ENCODE data around the gene TAC3.
"Not testable (repeated sequence)": the region's sequence is repeated elsewhere in the genome, so short reads cannot be mapped to it uniquely, and the experiment has no call there.

The TAC3 gene

DNA sequence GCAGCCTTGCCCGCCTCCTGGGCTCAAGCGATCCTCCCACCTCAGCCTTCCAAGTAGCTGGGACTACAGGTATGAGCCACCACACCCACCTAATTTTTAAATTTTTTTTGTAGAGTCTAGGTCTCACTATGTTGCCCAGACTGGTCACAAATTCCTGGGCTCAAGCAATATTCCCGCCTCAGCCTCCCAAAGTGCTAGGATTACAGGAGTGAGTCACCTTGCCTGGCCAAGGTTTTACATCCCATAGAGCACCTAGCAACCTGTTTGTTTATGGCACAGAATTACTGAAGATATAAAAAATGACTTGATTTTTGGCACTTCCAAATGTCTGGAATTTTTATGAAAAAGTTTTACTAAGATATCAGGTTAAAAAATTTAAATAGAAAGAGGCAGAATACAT, 17.1 kb upstream of the TAC3 start:
- H3K4me3 ChIP-seq (ENCODE audit: low read depth, low read length): no peak overlapping the region
- TF ChIP-seq, protein P1, sequence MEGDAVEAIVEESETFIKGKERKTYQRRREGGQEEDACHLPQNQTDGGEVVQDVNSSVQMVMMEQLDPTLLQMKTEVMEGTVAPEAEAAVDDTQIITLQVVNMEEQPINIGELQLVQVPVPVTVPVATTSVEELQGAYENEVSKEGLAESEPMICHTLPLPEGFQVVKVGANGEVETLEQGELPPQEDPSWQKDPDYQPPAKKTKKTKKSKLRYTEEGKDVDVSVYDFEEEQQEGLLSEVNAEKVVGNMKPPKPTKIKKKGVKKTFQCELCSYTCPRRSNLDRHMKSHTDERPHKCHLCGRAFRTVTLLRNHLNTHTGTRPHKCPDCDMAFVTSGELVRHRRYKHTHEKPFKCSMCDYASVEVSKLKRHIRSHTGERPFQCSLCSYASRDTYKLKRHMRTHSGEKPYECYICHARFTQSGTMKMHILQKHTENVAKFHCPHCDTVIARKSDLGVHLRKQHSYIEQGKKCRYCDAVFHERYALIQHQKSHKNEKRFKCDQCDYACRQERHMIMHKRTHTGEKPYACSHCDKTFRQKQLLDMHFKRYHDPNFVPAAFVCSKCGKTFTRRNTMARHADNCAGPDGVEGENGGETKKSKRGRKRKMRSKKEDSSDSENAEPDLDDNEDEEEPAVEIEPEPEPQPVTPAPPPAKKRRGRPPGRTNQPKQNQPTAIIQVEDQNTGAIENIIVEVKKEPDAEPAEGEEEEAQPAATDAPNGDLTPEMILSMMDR (IDR thresholded peaks at IDR 0.05; ENCODE audit: low read depth, low read length): no peak

GRCh38 chr12:57031789-57032188, 15.5 kb upstream of the TAC3 start:
- TF ChIP-seq, protein P1 (IDR thresholded peaks at IDR 0.05; ENCODE audit: low read depth, low read length): no peak
- no peak overlapping the region for H3K4me3 ChIP-seq (ENCODE audit: low read depth, low read length)

DNA sequence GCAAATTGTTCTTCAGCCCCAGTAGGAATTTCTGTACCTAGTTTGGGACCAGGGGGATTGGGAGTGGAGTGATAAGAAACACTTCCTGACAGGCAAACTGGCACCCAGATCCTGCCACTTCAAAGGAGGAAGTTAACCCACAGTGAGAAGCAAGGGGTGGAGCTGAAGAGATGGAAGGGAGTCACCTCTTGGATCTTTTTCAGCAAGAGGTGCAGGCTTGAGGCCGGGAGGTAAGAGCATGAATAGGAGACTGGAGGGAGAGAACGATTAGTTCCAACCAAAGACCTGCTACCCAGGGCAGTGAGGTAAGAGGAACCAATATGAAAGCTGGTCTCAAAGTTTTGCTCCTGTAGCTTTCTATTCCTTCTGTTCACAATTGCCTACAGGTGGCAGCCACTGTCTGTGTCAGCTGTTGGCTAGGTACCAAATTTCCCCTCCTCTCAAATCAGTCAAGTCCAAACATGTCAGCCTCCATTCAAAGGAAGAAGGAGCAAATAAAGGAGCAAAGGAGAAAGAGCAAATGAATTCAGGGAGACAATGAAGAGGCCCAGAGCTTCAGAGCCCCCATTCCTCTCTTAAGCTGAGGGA, 14.9 kb upstream of the TAC3 start:
- no peak overlapping the region for H3K4me3 ChIP-seq (ENCODE audit: low read depth, low read length)

DNA sequence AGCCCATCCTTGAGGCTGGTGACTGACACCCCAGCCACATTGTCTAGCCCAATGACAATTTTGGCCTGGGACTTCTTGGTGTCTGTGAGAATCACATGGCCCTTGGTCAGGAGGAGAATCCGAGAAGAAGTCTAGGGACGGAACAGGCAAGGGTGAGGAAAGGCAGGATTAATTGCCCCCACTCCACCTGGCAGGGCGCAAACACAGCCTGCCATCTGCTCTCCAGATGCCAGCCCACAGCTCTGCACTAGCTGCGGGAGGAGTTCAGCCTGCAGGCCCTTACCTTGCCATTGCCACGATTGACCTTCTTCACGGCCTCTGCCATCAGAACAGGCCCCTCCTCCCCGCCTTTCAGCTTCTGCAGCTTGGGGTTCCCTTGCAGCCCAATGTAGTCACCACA, 13.1 kb upstream of the TAC3 start:
- no peak overlapping the region for H3K4me3 ChIP-seq (ENCODE audit: low read depth, low read length)
- TF ChIP-seq, protein P1 (IDR thresholded peaks at IDR 0.05; ENCODE audit: low read depth, low read length): no peak

More for the DNA sequence above, 14.9 kb upstream of the TAC3 start:
- TF ChIP-seq, protein P1 (IDR thresholded peaks at IDR 0.05; ENCODE audit: low read depth, low read length): no peak

GRCh38 chr12:57027805-57028153, 11.4 kb upstream of the TAC3 start:
- TF ChIP-seq, protein P1 (IDR thresholded peaks at IDR 0.05; ENCODE audit: low read depth, low read length): no peak
- no peak overlapping the region for H3K4me3 ChIP-seq (ENCODE audit: low read depth, low read length)

DNA sequence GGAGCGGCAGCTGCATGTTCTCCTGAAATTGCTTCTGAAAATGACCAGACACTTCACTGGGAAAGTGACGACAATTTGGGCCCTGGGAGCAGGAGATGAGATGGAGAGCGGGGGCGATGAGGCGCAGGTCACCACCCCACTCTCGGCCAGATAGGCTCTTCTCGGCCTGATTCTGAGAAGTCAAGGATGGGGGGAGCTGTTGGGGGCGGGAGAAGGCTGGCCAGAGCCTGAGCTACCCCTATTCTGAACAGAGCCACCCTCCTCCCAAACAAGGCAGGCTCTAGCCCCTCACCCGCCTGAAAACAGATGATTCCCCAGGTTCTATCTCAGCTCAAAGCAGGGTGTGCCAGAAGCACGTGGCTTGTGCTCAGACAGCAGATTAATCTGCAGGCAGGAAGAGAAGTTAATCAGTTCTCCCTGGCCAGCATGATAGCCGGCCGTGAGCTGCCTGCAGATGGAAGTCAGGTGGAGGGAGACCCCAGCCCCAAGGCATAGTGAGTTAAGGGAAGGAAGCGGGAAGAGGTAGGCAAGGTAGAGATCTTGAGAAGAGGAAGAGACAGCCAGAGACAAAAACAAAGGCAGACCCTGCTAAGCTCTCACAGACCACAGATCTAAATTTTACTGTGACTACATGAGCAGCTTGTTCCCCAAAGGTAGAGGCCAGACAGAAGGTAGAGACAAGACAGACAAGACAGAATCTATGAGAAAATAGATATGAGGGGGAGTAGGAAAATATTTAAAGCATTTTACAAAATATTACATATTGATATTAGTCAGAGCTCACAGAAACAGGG, 10.9 kb upstream of the TAC3 start:
- H3K4me3 ChIP-seq (ENCODE audit: low read depth, low read length): no peak overlapping the region
- TF ChIP-seq, protein P1 (IDR thresholded peaks at IDR 0.05; ENCODE audit: low read depth, low read length): no peak

DNA sequence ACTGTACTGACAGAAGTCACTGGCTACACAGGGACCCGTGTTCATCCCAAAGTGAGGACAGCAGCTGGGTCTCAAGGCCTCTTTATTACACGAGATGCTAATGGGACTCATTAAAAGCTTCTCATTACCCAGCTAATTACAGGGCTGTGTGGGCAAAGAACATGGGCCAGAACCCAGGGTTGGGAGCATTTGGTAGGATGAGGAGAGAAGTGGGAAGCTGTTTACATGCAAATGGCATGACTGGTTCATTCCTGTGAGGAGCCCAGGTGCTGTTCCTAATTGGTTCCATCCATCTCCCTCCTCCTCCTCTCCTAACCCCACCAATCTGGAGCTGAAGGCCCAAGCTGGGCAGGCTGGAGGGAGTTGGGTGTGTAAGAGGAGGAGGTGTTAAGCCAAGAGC, 8.9 kb upstream of the TAC3 start:
- no peak overlapping the region for H3K4me3 ChIP-seq (ENCODE audit: low read depth, low read length)
- TF ChIP-seq, protein P1 (IDR thresholded peaks at IDR 0.05; ENCODE audit: low read depth, low read length): no peak

GRCh38 chr12:57022324-57022723, 6.0 kb upstream of the TAC3 start:
- H3K4me3 ChIP-seq (ENCODE audit: low read depth, low read length): not testable (repeated sequence)
